ENCODE measurements around the gene UNC5B.

GRCh38 chr10:71309919-71310318, 97.5 kb downstream of the UNC5B start:
- no peak for TF ChIP-seq POLR2A (IDR thresholded peaks at IDR 0.05; ENCODE audit: low read length)
- no peak for TF ChIP-seq GATA1 (IDR thresholded peaks at IDR 0.05; ENCODE audit: low read depth, low read length)
